OCI-M1 (cell line): ENCODE results near the gene FAM107B.
A peak's percentile ranks its signal among the peaks of the same experiment; 100 is the strongest.
"Not testable (repeated sequence)": the region's sequence is repeated elsewhere in the genome, so short reads cannot be mapped to it uniquely, and the experiment has no call there.

ENCODE experiments used
- DNase-seq: peaks from one replicate; lab custom pipeline; 2025; lab: John Stamatoyannopoulos, UW

The FAM107B gene

GRCh38 chr10:14664345-14664744 lies 110.4 kb downstream of the FAM107B start:
- DNase-seq = no peak

DNA sequence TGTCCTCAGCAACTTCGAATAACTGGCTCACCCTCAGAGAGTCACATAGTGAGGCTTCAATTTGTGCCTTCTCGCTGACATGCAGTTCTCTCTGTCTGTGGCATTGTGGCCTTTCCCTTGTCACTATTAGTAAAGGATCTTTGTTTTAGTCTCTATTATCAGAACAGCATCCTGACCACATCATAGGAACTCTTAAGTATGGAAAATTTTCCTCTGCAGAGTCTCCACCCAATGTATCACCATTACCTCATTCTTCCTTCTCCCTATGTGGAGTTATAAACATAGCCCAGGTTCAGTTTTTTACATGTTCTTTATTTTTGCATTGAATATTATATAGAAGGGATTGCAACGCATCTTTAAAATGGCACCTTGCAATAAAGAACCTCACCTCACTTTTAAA lies 112.9 kb downstream of the FAM107B start:
- no peak for DNase-seq

DNA sequence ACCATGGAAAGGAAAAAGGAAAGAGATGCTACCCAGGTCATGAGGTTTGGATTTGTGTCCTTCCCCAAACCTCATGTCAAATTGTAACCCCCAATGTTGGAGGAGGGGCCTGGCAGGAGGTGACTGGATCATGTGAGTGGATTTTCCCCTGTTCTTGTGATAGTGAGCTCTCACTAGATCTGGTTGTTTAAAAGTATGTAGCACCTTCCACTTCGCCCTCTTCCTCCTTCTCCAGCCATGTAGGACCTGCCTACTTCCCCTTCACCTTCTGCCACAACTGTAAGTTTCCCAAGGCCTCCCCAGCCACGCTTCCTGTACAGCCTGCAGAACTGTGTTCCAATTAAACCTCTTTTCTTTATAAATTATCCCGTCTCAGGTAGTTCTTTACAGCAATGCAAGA lies 113.9 kb downstream of the FAM107B start:
- DNase-seq = no peak

DNA sequence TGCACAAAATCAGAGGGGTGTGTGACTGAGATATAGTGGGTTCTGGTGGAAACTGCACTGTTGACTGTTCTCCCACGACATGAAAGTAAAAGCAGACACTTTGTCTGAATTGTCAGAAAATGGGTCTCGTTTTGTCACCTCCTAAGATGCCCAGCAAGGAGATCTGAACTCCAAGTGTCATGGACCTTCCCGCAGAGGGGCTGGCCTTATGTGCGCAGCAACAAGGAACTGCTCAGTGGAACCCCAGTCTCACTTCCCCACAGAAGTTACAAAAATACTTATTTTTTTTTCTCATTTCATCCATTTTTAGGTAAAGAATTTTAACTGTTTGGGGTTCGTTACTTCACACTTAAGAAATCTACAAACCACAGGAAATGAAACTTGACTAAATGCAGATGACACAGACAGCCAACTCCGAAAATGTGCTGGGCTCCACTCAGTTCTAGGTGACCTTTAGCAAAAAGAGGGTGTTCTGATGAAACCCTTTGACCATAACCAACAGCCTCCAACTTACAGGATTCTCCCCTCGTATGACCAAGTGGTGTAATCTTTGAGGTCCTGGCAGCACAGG lies 115.0 kb downstream of the FAM107B start:
- no peak for DNase-seq

GRCh38 chr10:14659137-14659536 lies 115.6 kb downstream of the FAM107B start:
- not testable (repeated sequence) for DNase-seq

GRCh38 chr10:14658331-14659127 lies 116.2 kb downstream of the FAM107B start:
- DNase-seq = no peak

DNA sequence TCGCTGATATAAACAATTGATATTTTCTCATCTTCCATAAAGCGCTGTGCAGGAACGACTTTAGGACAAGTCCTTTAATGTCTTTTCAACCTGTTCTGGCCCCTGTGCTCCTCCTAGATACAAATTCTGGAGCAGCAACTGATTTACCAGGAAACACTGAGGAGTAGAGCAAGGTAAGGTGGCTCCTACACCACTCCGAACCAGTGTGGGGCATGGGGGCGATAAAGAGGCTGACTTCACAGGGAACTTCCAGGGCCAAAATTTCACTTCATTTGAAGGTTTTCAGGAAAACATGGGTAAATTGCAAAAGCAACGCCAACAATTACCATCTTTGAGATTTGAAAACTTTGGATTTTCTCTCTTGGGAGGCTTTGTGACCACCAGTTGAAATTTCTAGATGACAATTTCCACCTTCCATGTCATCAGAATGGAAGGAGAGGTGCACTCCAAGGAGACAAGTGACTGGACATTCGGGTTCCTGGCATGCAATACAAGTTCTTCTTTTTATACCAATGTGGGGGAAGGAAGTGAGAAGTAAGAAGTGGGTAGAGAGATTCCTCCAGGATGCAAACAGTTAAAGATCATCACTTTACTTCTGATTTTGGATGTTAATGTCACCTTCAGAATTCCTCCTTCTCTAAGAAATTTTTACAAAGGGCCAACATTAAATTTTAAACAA lies 118.5 kb downstream of the FAM107B start:
- no peak for DNase-seq

DNA sequence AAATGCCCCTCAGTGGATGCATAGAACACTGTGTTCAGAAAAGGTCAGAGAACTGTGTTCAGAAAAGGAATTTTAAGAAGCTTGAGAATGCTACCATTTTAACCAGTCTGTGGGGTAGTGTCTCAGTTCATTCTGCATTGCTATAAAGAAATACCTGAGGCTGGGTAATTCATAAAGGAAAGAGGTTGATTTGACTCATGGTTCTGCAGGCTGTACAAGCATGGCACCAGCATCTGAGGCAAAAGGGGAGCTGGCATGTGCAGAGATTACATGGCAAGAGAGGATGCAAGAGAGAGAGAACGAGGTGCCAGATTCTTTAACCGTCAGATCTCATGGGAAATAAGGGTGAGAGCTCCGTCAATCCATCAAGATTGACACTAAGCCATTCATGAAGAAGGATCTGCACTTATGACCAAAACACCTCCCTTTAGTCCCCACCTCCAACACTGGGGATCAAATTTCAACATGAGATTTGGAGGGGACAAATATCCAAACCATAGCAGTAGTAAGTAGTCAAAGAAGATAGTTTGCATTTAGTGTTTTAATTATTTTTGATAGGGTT lies 119.8 kb downstream of the FAM107B start:
- no peak for DNase-seq

- DNase-seq = no peak
These were observed 121.2 kb downstream of the FAM107B start for GRCh38 chr10:14653271-14654161.

DNA sequence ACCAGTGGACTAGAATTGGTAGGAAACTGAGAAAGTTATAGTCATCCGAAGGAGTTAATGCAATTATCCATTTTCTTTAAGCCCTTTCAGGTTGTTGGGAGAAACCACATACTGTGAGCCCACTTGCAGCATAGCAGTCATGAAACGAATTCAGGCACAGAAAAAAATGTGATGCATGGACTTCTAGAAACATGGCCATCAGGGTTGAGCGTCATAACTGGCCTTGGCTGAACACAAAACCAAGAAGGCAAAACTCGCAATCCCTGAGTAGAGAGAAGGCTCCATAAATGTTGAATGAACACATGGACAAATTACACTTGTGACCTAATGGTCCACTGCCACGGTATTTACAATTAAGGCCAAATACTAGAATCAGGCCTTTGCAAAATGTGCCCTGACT lies 121.9 kb downstream of the FAM107B start:
- DNase-seq = no peak

GRCh38 chr10:14652067-14652466 lies 122.6 kb downstream of the FAM107B start:
- DNase-seq = no peak

DNA sequence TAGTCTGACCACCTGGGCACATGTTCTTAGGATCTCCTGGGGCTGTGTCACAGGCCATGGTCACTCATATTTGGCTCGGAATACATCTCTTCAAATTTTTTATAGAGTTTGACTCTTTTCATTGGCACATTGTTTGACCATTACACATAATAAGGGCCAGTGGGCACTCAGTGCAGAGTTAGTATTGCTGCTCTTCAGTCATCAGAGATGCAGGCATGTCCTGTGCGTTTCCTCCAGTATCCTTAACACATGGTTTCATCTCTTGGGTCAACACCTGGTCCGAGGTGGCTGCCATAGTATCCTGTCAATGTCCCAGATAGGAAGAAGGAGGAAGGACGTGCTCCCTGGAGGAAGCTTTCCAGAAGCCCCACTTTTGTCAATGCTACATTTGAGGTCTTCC lies 125.0 kb downstream of the FAM107B start:
- no peak for DNase-seq

GRCh38 chr10:14648946-14649345 lies 125.8 kb downstream of the FAM107B start:
- no peak for DNase-seq

DNA sequence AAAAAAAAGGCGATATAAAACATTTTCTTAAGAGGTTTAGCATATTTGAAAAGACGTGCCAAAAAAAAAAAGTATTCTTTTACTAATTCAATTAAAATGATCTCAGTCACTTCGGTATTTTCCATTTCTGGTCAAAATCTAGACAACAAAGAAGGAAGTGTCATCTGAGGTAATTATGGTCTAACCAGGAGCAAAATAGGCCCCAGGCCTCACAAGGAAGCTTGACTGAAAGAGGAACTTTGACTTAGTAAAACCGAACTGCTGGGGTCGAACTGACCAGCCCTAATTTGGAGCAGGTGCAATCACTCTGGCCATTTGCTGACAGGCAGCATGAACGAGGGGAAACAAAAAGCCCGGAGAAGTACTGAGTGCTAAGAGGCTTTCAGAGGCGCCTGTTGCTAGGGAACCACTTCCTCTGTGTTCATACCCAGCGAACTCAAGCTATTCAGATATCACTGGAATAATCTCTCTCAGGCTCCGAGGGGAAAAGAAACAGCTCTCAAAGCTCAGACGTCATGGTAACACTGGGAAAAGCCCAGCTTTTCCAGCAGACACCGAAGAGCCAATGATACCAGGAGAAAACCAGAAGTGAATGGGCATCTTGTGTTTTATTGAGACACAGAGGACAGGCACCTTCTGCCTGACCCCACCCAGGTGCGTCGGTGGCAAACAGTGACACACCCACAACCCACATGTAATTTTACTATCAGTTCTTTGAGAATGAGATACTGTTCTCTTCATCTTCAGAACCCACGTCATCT lies 126.5 kb downstream of the FAM107B start:
- DNase-seq = peak; percentile 55

- DNase-seq = no peak
These were observed 129.3 kb downstream of the FAM107B start for GRCh38 chr10:14645239-14645960.

GRCh38 chr10:14639637-14640036 lies 135.1 kb downstream of the FAM107B start:
- DNase-seq = no peak

DNA sequence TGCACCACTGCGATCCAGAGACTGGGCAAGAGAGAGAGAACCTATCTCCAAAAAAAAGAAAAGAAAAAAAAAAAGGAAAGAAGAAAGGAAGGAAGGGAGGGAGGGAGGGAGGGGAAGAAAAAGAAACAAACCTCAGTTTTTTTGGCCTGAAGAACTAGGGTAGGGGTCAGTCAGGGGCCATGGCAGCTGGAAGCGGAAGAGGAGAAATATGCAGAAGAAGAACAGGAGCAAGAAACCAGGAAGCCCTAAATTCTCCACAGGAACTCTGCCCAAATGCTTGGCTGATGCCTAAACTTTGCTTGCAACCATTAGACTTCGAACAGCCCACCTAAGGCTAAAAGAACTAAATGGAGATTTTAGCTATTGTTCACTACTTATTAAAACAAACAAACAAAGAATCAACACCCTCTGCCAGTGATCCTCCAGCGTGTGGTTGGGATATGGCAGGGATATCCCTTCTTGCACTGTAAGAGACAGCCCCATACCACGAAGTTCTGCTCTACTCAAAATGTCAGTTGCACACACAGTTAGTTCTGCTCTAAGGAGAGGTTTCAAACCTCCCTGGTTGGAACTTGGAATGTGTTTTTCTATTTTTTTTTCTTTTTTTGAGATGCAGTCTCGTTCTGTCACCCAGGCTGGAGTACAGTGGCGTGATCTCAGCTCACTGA lies 139.5 kb downstream of the FAM107B start:
- no peak for DNase-seq

DNA sequence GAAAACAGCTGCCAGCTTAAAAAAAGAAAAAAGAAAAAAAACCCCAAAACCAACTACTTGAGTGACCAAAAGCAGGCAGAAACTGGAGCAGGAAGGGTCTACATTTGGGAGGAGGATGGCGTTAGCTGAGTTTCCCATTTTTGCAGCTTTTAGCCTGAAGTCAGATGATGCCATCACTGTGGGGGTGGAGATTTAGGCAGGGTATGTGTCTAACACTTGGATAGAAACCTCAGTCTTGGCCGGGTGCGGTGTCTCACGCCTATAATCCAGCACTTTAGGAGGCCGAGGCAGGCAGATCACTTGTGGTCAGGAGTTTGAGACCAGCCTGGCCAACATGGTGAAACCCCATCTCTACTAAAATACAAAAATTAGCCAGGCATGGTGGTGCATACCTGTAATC lies 140.1 kb downstream of the FAM107B start:
- not testable (repeated sequence) for DNase-seq

GRCh38 chr10:14625765-14626525 lies 148.8 kb downstream of the FAM107B start:
- no peak for DNase-seq
